SK-N-MC (cell line): Measurements from ENCODE around the gene ANGPTL3.

Experiments
- EZH2 ChIP-seq: fragments of 200-600 bp; sonication (generic); IDR thresholded peaks from one replicate; pipeline ENCODE4 v1.6.1; 2017; ENCODE audit warnings: antibody characterized with exemption
- FOXP2 ChIP-seq: optimal IDR thresholded peaks from 2 replicates; pipeline ENCODE3; 2011; ENCODE audit warnings: mild to moderate bottlenecking, moderate library complexity; ENCODE audit not compliant: insufficient read depth; ENCODE audit errors: extremely low read length, control extremely low read depth
- POLR2AphosphoS5 ChIP-seq: IDR thresholded peaks from 2 replicates; pipeline ENCODE4 v1.6.1; 2012; ENCODE audit warnings: mild to moderate bottlenecking, low read depth, low read length, borderline replicate concordance

DNA sequence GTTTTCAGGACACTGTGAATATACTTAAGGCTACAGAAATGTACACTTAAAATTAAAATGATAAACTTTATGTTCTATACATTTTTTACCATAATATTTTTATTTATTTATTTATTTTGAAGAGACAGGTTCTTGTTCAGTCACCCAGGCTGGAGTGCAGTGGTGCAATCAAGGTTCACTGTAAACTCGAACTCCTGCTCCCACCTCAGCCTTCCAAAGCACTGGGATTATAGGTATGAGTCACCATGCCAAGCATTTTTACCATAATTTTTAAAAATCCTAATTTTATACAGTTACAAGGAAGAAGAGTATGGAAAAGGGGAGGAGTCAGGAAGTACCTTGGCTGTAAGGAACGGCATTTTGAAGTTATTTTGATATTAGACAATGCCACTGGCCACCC, 23.6 kb upstream of the ANGPTL3 start:
- TF ChIP-seq POLR2AphosphoS5: no peak
- TF ChIP-seq EZH2: no peak
- TF ChIP-seq FOXP2: no peak
